Measurements from ENCODE around the gene ALKBH6.

- no peak for TF ChIP-seq NKX3-1 (CRISPR knock-in tag; IDR thresholded peaks at IDR 0.05)
- no peak for TF ChIP-seq ZNF432 (CRISPR knock-in tag; IDR thresholded peaks at IDR 0.05; ENCODE audit: borderline replicate concordance)
- no peak for TF ChIP-seq ZNF503 (CRISPR knock-in tag; IDR thresholded peaks at IDR 0.05)
- TF ChIP-seq CTCF (CRISPR knock-in tag; IDR thresholded peaks at IDR 0.05) = no peak
Observed at GRCh38 chr19:36003284-36003683, 10.7 kb downstream of the ALKBH6 start.

Measured in HepG2 (cell line).